OCI-LY3 (cell line): ENCODE measurements around the gene EIPR1.

Experiments
- CTCF ChIP-seq: fragments of 200-600, 300-600 bp; sonication (generic); IDR thresholded peaks from 2 replicates; pipeline ENCODE4 v1.5.1; 2014; ENCODE audit warnings: antibody characterized with exemption, low read length, low read depth
- EZH2phosphoT487 ChIP-seq: fragments of 200-600 bp; shearing (Covaris generic); IDR thresholded peaks from 2 replicates; pipeline ENCODE4 v1.6.1; 2018; ENCODE audit warnings: antibody characterized with exemption, mixed run types, low read depth

DNA sequence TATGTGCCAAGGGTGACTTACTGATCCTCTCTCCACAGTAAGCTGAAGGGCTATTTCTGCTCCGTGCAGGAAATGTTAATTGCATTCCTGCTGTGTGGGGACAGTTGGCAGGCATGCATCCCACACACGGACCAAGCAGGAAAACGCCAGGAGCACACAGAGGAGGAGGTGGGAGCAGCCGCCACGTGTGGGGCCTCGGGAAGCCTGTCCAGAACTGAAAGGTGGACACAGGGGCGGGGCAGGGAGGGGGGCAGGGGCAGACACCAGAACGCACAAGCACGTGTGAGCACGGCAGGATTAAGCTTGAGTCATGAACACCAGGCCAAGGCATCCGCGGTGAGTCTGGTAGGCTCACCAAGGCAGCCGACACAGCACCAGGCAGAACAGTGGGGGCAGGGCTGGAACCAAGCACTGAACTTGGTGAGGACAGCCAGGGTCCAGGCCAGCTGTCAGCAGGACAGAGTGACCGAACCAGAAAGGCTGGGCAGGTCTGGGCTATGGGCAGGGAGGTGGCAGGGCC is 177.1 kb downstream of the EIPR1 start:
- no peak for TF ChIP-seq CTCF
- TF ChIP-seq EZH2phosphoT487, result no peak
